HCT116 (cell line): ENCODE measurements around the gene STBD1. TPM values are rescaled to one million over a fixed set of nuclear protein-coding genes. Genes with fewer than 3 reads are reported as not detected.

ENCODE experiments used
- ATAC-seq: fragments of 200-7000 bp; cut with Tn5 transposase; 2 replicates; pipeline ENCODE4 v1.9.1; 2020; ENCODE audit warnings: mild to moderate bottlenecking, moderate library complexity
- BruUV-seq: library from RNA; stranded (reverse); fragments of 400-500 nt; replicated peaks from 2 replicates; lab custom pipeline; 2021; lab: Mats Ljungman, UMichigan
- CTCF ChIA-PET: fragments of 300-600 bp; sonication (Branson Sonifier 250); formaldehyde crosslinking; loops from one replicate; lab custom pipeline; 2021; ENCODE audit warnings: antibody characterized with exemption; lab: Charles Lee
- POLR2A ChIA-PET: fragments of 300-600, 350-600 bp; sonication (Branson Sonifier 250); formaldehyde crosslinking; loops from one replicate; lab custom pipeline; 2021; ENCODE audit warnings: antibody characterized with exemption; lab: Charles Lee
- RAD21 ChIA-PET, 2 experiments: fragments of 300-600 bp; sonication (Branson Sonifier 250); formaldehyde crosslinking; loops; one replicate each; lab custom pipeline; 2023; ENCODE audit warnings: low total read pairs in 2 of 2; ENCODE audit not compliant: uncharacterized antibody in 2 of 2, unreplicated experiment in 2 of 2, low non-redundant PET in 1 of 2; lab: Charles Lee
- DNase-seq: peaks from one replicate; pipeline ENCODE4 v3.0.0-alpha.2; 2010; ENCODE audit warnings: low read depth, low spot score
- H2AFZ ChIP-seq: fragments of 200-600 bp; shearing (Covaris generic), sonication (generic); 2 replicates; pipeline ENCODE4 v1.6.1; 2017; ENCODE audit warnings: low read depth, mixed run types, mixed read lengths, antibody characterized with exemption, low read length; ENCODE audit not compliant: poor library complexity, severe bottlenecking
- H3K27ac ChIP-seq: 2 replicates; pipeline ENCODE4 v1.5.1; 2012; ENCODE audit warnings: low read depth, low read length
- H3K27me3 ChIP-seq: fragments of 200-600 bp; sonication (generic); 2 replicates; pipeline ENCODE4 v1.6.1; 2016; ENCODE audit warnings: mixed run types, low read length, mixed read lengths; ENCODE audit not compliant: insufficient read depth
- H3K36me3 ChIP-seq, 2 experiments: fragments of 200-500 bp in 1 of 2; fragments of 200-600 bp in 1 of 2; sonication (Bioruptor generic) in 1 of 2; sonication (generic) in 1 of 2; 2 replicates each; pipeline versions ENCODE4 v1.5.1 to v1.6.1; 2014 to 2016; ENCODE audit warnings: low read length in 2 of 2, inconsistent platforms in 1 of 2, mixed read lengths in 1 of 2, mixed run types in 1 of 2; ENCODE audit not compliant: insufficient read depth in 2 of 2, control insufficient read depth in 1 of 2
- H3K4me1 ChIP-seq, 2 experiments: fragments of 200-600 bp in 1 of 2; sonication (generic) in 1 of 2; 2 replicates each; pipeline versions ENCODE4 v1.5.1 to v1.6.1; 2012 to 2017; ENCODE audit warnings: low read length in 2 of 2, inconsistent platforms in 1 of 2, mild to moderate bottlenecking in 1 of 2, mixed read lengths in 1 of 2, mixed run types in 1 of 2, moderate library complexity in 1 of 2; ENCODE audit not compliant: insufficient read depth in 2 of 2, control insufficient read depth in 1 of 2
- H3K4me2 ChIP-seq: fragments of 200-600 bp; sonication (generic); 2 replicates; pipeline ENCODE4 v1.6.1; 2017; ENCODE audit warnings: mixed run types, low read length, mixed read lengths
- H3K4me3 ChIP-seq, 2 experiments: fragments of 200-600 bp in 1 of 2; sonication (generic) in 1 of 2; replicated peaks in 1 of 2; 2 replicates each; pipeline ENCODE4 v1.5.1; 2011 to 2016; ENCODE audit warnings: low read length in 2 of 2, control low read depth in 1 of 2, low read depth in 1 of 2, mild to moderate bottlenecking in 1 of 2, mixed read lengths in 1 of 2, mixed run types in 1 of 2
- H3K79me2 ChIP-seq: fragments of 200-600 bp; sonication (generic); 2 replicates; pipeline ENCODE4 v1.6.1; 2017; ENCODE audit warnings: mild to moderate bottlenecking, mixed run types, low read length, moderate library complexity, mixed read lengths; ENCODE audit not compliant: insufficient read depth
- H3K9ac ChIP-seq: fragments of 200-600 bp; sonication (generic); 2 replicates; pipeline ENCODE4 v1.6.1; 2016; ENCODE audit warnings: low read length, mixed read lengths
- H3K9me2 ChIP-seq: fragments of 200-600 bp; sonication (generic), shearing (Covaris generic); 2 replicates; pipeline ENCODE4 v1.6.1; 2017; ENCODE audit warnings: mixed run types, mild to moderate bottlenecking, moderate library complexity; ENCODE audit not compliant: insufficient read depth
- H3K9me3 ChIP-seq, 2 experiments: fragments of 200-500 bp in 1 of 2; fragments of 200-600 bp in 1 of 2; sonication (Bioruptor generic) in 1 of 2; sonication (generic) in 1 of 2; 2 replicates each; pipeline ENCODE4 v1.6.1; 2014 to 2017; ENCODE audit warnings: low read length in 2 of 2, mixed read lengths in 2 of 2, inconsistent platforms in 1 of 2, low read depth in 1 of 2, mild to moderate bottlenecking in 1 of 2, mixed run types in 1 of 2, moderate library complexity in 1 of 2; ENCODE audit not compliant: control insufficient read depth in 1 of 2, insufficient read depth in 1 of 2
- H4K20me1 ChIP-seq: fragments of 200-600 bp; sonication (generic), shearing (Covaris generic); 2 replicates; pipeline ENCODE4 v1.6.1; 2017; ENCODE audit warnings: mixed run types, mild to moderate bottlenecking, moderate library complexity; ENCODE audit not compliant: insufficient read depth
- EGR1 ChIP-seq: IDR thresholded peaks from 2 replicates; pipeline ENCODE4 v1.6.1; 2012; ENCODE audit warnings: low read depth
- POLR2AphosphoS5 ChIP-seq: IDR thresholded peaks from 2 replicates; pipeline ENCODE4 v1.6.1; 2011; ENCODE audit warnings: mild to moderate bottlenecking, low read depth, low read length, moderate library complexity
- RAD21 ChIP-seq: IDR thresholded peaks from 2 replicates; pipeline ENCODE4 v1.6.1; 2012; ENCODE audit warnings: low read depth, mild to moderate bottlenecking
- SP1 ChIP-seq: IDR thresholded peaks from 2 replicates; pipeline ENCODE4 v1.6.1; 2012; ENCODE audit warnings: low read depth
- TCF7L2 ChIP-seq: IDR thresholded peaks from 2 replicates; pipeline ENCODE4 v1.7.0; 2011; ENCODE audit warnings: borderline replicate concordance, inconsistent platforms; ENCODE audit not compliant: insufficient read depth, insufficient read length; ENCODE audit errors: extremely low read depth
- YY1 ChIP-seq: IDR thresholded peaks from 2 replicates; pipeline ENCODE4 v1.6.1; 2011; ENCODE audit warnings: low read length, low read depth, moderate library complexity, mild to moderate bottlenecking; ENCODE audit not compliant: insufficient replicate concordance; ENCODE audit errors: extremely low read depth
- intact Hi-C: fragments of 100-400 bp; cut with micrococcal nuclease; formaldehyde crosslinking; loops from 2 replicates; pipeline ENCODE4 v1.10.0; 2022
- total RNA-seq: library from RNA; stranded (reverse); gene quantifications from one replicate; pipeline ENCODE4 v1.2.1, GENCODE V29; 2021; ENCODE audit not compliant: unreplicated experiment
- TF ChIP-seq, protein P1 (sequence below): IDR thresholded peaks from 2 replicates; pipeline ENCODE4 v1.6.1; 2012; ENCODE audit warnings: low read depth
- TF ChIP-seq, protein P2 (sequence below): IDR thresholded peaks from 2 replicates; pipeline ENCODE4 v1.6.1; 2011; ENCODE audit warnings: mild to moderate bottlenecking, low read length, moderate library complexity; ENCODE audit not compliant: insufficient replicate concordance; ENCODE audit errors: extremely low read depth
- TF ChIP-seq, protein P3 (sequence below): IDR thresholded peaks from 2 replicates; pipeline ENCODE4 v1.6.1; 2012
- TF ChIP-seq, protein P4 (sequence below), 3 experiments: fragments of 200-600 bp in 1 of 3; sonication (generic) in 1 of 3; IDR thresholded peaks in 2 of 3; conservative IDR thresholded peaks in 1 of 3; 2 replicates each; pipeline ENCODE4 v1.5.1; 2012 to 2017; ENCODE audit warnings: low read depth in 2 of 3, low read length in 2 of 3, antibody characterized with exemption in 1 of 3, borderline replicate concordance in 1 of 3, control low read depth in 1 of 3, mild to moderate bottlenecking in 1 of 3, mixed read lengths in 1 of 3, mixed run types in 1 of 3, moderate library complexity in 1 of 3; ENCODE audit not compliant: insufficient read depth in 1 of 3

Gene STBD1
- total RNA-seq, 1 experiment from 2014 or later, result 5.6 TPM

DNA sequence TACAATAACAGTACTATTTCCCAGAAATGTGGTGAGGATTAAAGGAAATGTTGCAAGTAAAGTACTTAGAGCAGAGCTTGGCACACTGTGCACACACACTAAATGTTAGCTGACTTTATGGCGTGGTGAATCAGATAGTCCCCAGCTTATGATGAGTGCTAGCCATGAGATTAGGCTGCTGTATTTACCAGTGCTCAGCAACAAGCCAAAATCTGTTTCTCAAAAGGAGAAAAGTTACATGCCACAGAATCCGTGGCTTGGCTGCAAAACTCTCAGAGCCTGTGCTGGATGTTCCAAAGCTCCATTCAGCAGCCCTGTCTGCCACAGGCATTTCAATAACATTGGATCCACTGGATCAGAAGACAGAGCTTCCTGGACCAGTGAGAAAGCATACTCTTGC lies 12.8 kb upstream of the STBD1 start:
- ChIA-PET POLR2A (no interaction called here), CTCF (no interaction called here), RAD21 (no interaction called here)
- H2AFZ ChIP-seq, result no peak overlapping the region
- no peaks in the 10 kb centered on the region for H3K9me2 ChIP-seq
- DNase-seq, result no peak
- H3K36me3 ChIP-seq, result no peaks in the 10 kb centered on the region
- no peaks in the 10 kb centered on the region for H3K79me2 ChIP-seq
- no TSS peak for BruUV-seq
- peaks cover 3 to 12% of the 10 kb centered on the region in 2 experiments; a peak in 2 of 4 replicates for H3K9me3 ChIP-seq
- H3K4me2 ChIP-seq, result no peak overlapping the region
- intact Hi-C loops, result no loop called here
- H4K20me1 ChIP-seq, result no peaks in the 10 kb centered on the region
- no peak overlapping the region for H3K9ac ChIP-seq
- H3K27me3 ChIP-seq, result no peaks in the 10 kb centered on the region
- H3K4me3 ChIP-seq, result no peak overlapping the region
- TF ChIP-seq, protein P1, sequence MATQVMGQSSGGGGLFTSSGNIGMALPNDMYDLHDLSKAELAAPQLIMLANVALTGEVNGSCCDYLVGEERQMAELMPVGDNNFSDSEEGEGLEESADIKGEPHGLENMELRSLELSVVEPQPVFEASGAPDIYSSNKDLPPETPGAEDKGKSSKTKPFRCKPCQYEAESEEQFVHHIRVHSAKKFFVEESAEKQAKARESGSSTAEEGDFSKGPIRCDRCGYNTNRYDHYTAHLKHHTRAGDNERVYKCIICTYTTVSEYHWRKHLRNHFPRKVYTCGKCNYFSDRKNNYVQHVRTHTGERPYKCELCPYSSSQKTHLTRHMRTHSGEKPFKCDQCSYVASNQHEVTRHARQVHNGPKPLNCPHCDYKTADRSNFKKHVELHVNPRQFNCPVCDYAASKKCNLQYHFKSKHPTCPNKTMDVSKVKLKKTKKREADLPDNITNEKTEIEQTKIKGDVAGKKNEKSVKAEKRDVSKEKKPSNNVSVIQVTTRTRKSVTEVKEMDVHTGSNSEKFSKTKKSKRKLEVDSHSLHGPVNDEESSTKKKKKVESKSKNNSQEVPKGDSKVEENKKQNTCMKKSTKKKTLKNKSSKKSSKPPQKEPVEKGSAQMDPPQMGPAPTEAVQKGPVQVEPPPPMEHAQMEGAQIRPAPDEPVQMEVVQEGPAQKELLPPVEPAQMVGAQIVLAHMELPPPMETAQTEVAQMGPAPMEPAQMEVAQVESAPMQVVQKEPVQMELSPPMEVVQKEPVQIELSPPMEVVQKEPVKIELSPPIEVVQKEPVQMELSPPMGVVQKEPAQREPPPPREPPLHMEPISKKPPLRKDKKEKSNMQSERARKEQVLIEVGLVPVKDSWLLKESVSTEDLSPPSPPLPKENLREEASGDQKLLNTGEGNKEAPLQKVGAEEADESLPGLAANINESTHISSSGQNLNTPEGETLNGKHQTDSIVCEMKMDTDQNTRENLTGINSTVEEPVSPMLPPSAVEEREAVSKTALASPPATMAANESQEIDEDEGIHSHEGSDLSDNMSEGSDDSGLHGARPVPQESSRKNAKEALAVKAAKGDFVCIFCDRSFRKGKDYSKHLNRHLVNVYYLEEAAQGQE, result no peak
- no peak for TF ChIP-seq POLR2AphosphoS5
- no peaks in the 10 kb centered on the region for H3K4me1 ChIP-seq
- no peak overlapping the region for H3K27ac ChIP-seq
- ATAC-seq, result no peak

DNA sequence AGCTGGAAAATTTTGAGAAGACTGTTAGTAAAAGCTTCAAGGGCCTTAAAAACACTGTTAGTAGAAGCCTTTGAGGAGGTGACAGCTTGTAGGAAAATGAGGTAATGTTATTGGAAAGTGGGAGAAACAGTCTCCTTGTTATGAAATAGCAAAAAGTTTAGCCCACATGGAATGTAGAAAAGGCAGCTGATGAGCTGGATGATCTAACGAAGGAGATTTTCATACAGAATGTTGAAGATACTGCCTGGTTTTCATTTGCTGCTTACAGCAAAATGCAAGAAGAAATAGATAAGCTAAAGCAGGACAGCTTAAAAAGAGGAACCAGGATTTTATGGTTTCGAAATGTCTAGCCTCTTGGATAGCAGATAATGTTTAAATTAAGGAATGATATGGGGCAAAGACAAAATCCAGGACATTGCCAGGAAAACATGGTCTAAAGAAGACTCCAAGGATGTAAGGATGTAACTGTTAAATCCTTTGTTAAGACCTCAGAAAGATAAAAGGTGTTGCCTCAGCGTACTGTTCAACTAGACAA lies 10.2 kb upstream of the STBD1 start:
- H4K20me1 ChIP-seq, result no peaks in the 10 kb centered on the region
- H3K27me3 ChIP-seq, result no peaks in the 10 kb centered on the region
- no peak overlapping the region for H2AFZ ChIP-seq
- POLR2A ChIA-PET, result no interaction called here
- BruUV-seq, result no TSS peak
- RAD21 ChIA-PET, result no interaction called here
- no peak for ATAC-seq
- H3K27ac ChIP-seq, result no peak overlapping the region
- no peak overlapping the region for H3K9ac ChIP-seq
- DNase-seq, result no peak
- intact Hi-C loops, result no loop called here
- H3K4me1 ChIP-seq, result peaks cover 8 to 9% of the 10 kb centered on the region in 2 experiments
- H3K4me2 ChIP-seq, result no peak overlapping the region
- no peaks in the 10 kb centered on the region for H3K79me2 ChIP-seq
- H3K4me3 ChIP-seq, result no peak overlapping the region
- CTCF ChIA-PET, result interaction anchor here (1.0 kb wide), 1 partner anchor 11 kb away, joined by 4 read pairs; no protein-coding TSS in a partner anchor
- H3K9me3 ChIP-seq, result peaks cover 3 to 13% of the 10 kb centered on the region in 2 experiments; a peak in 2 of 4 replicates
- H3K9me2 ChIP-seq, result no peaks in the 10 kb centered on the region
- H3K36me3 ChIP-seq, result no peaks in the 10 kb centered on the region
- no peak for TF ChIP-seq SP1
- TF ChIP-seq YY1, result no peak
- TF ChIP-seq, protein P2, sequence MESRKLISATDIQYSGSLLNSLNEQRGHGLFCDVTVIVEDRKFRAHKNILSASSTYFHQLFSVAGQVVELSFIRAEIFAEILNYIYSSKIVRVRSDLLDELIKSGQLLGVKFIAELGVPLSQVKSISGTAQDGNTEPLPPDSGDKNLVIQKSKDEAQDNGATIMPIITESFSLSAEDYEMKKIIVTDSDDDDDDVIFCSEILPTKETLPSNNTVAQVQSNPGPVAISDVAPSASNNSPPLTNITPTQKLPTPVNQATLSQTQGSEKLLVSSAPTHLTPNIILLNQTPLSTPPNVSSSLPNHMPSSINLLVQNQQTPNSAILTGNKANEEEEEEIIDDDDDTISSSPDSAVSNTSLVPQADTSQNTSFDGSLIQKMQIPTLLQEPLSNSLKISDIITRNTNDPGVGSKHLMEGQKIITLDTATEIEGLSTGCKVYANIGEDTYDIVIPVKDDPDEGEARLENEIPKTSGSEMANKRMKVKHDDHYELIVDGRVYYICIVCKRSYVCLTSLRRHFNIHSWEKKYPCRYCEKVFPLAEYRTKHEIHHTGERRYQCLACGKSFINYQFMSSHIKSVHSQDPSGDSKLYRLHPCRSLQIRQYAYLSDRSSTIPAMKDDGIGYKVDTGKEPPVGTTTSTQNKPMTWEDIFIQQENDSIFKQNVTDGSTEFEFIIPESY, result no peak
- TF ChIP-seq, protein P3, sequence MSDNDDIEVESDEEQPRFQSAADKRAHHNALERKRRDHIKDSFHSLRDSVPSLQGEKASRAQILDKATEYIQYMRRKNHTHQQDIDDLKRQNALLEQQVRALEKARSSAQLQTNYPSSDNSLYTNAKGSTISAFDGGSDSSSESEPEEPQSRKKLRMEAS, result no peak
- TF ChIP-seq, protein P4, sequence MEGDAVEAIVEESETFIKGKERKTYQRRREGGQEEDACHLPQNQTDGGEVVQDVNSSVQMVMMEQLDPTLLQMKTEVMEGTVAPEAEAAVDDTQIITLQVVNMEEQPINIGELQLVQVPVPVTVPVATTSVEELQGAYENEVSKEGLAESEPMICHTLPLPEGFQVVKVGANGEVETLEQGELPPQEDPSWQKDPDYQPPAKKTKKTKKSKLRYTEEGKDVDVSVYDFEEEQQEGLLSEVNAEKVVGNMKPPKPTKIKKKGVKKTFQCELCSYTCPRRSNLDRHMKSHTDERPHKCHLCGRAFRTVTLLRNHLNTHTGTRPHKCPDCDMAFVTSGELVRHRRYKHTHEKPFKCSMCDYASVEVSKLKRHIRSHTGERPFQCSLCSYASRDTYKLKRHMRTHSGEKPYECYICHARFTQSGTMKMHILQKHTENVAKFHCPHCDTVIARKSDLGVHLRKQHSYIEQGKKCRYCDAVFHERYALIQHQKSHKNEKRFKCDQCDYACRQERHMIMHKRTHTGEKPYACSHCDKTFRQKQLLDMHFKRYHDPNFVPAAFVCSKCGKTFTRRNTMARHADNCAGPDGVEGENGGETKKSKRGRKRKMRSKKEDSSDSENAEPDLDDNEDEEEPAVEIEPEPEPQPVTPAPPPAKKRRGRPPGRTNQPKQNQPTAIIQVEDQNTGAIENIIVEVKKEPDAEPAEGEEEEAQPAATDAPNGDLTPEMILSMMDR (IDR thresholded peaks at IDR 0.05 in 2 of 3, conservative IDR thresholded peaks at IDR 0.05 in 1 of 3; ENCODE audit: borderline replicate concordance in 1 of 3, insufficient read depth in 1 of 3, low read depth in 2 of 3, low read length in 2 of 3), result no peak
- TF ChIP-seq RAD21, result no peak
- no peak for TF ChIP-seq POLR2AphosphoS5
- TF ChIP-seq TCF7L2, result no peak
- TF ChIP-seq EGR1, result no peak
